H9 (cell line): ENCODE measurements around the gene MYOF. TPM values are rescaled to one million over a fixed set of nuclear protein-coding genes. Genes with fewer than 3 reads are reported as not detected.

Experiments
- DNase-seq: peaks from one replicate; pipeline ENCODE4 v3.0.0-alpha.2; 2017
- H2AFZ ChIP-seq: one replicate; pipeline ENCODE4 v1.6.1; 2013; ENCODE audit warnings: mild to moderate bottlenecking, low read length, control low read depth, moderate library complexity
- H2AK5ac ChIP-seq: 2 replicates; pipeline ENCODE4 v1.6.1; 2013; ENCODE audit warnings: low read length, control low read depth, mixed read lengths; ENCODE audit not compliant: insufficient read length
- H2BK120ac ChIP-seq: one replicate; pipeline ENCODE4 v1.6.1; 2013; ENCODE audit warnings: low read depth, mild to moderate bottlenecking, low read length, control low read depth, inconsistent platforms; ENCODE audit not compliant: poor library complexity, severe bottlenecking
- H2BK12ac ChIP-seq: 2 replicates; pipeline ENCODE4 v1.6.1; 2013; ENCODE audit warnings: low read length, control low read depth, mixed read lengths, low read depth; ENCODE audit not compliant: insufficient read length
- H2BK15ac ChIP-seq: 2 replicates; pipeline ENCODE4 v1.6.1; 2013; ENCODE audit warnings: low read depth, low read length, control low read depth
- H2BK20ac ChIP-seq: one replicate; pipeline ENCODE4 v1.6.1; 2013; ENCODE audit warnings: low read depth, mild to moderate bottlenecking, low read length, control low read depth, inconsistent platforms; ENCODE audit not compliant: poor library complexity, severe bottlenecking
- H2BK5ac ChIP-seq: 2 replicates; pipeline ENCODE4 v1.6.1; 2013; ENCODE audit warnings: low read length, control low read depth, mixed read lengths; ENCODE audit not compliant: insufficient read length
- H3K14ac ChIP-seq: 2 replicates; pipeline ENCODE4 v1.6.1; 2013; ENCODE audit warnings: low read length, control low read depth; ENCODE audit not compliant: insufficient read depth
- H3K18ac ChIP-seq: 2 replicates; pipeline ENCODE4 v1.6.1; 2013; ENCODE audit warnings: low read depth, mild to moderate bottlenecking, mixed read lengths, low read length, control low read depth; ENCODE audit not compliant: insufficient read length
- H3K23ac ChIP-seq: 2 replicates; pipeline ENCODE4 v1.6.1; 2013; ENCODE audit warnings: low read length, control low read depth, mixed read lengths, low read depth; ENCODE audit not compliant: insufficient read length
- H3K23me2 ChIP-seq: 2 replicates; pipeline ENCODE4 v1.6.1; 2013; ENCODE audit warnings: low read depth, mild to moderate bottlenecking, mixed read lengths, low read length, control low read depth; ENCODE audit not compliant: insufficient read length, poor library complexity, severe bottlenecking
- H3K27ac ChIP-seq: 2 replicates; pipeline ENCODE4 v1.5.1; 2013; ENCODE audit warnings: low read length, control low read depth, mixed read lengths, low read depth; ENCODE audit not compliant: insufficient read length
- H3K27me3 ChIP-seq: 2 replicates; pipeline ENCODE4 v1.6.1; 2013; ENCODE audit warnings: low read length, control low read depth, inconsistent platforms; ENCODE audit not compliant: insufficient read depth
- H3K4ac ChIP-seq: 2 replicates; pipeline ENCODE4 v1.6.1; 2013; ENCODE audit warnings: low read depth, mild to moderate bottlenecking, control low read depth, inconsistent platforms, low read length, moderate library complexity
- H3K4me1 ChIP-seq: 2 replicates; pipeline ENCODE4 v1.6.1; 2013; ENCODE audit warnings: low read length, control low read depth, inconsistent platforms; ENCODE audit not compliant: insufficient read depth
- H3K4me2 ChIP-seq: 2 replicates; pipeline ENCODE4 v1.6.1; 2013; ENCODE audit warnings: low read length, control low read depth, mixed read lengths; ENCODE audit not compliant: insufficient read length, insufficient read depth
- H3K56ac ChIP-seq: 2 replicates; pipeline ENCODE4 v1.6.1; 2013; ENCODE audit warnings: low read depth, mild to moderate bottlenecking, mixed read lengths, low read length, control low read depth; ENCODE audit not compliant: insufficient read length
- H3K79me1 ChIP-seq: 2 replicates; pipeline ENCODE4 v1.6.1; 2013; ENCODE audit warnings: low read depth, mild to moderate bottlenecking, moderate library complexity, low read length, control low read depth, inconsistent platforms; ENCODE audit not compliant: insufficient read depth, poor library complexity, severe bottlenecking
- H3K79me2 ChIP-seq: 2 replicates; pipeline ENCODE4 v1.6.1; 2013; ENCODE audit warnings: low read length, control low read depth, inconsistent platforms; ENCODE audit not compliant: insufficient read depth
- H3K9ac ChIP-seq: 2 replicates; pipeline ENCODE4 v1.6.1; 2013; ENCODE audit warnings: low read length, control low read depth, mixed read lengths; ENCODE audit not compliant: insufficient read length; ENCODE audit errors: extremely low read depth
- H3K9me3 ChIP-seq: one replicate; pipeline ENCODE4 v1.6.1; 2013; ENCODE audit warnings: low read depth, low read length, inconsistent platforms; ENCODE audit not compliant: control insufficient read depth
- H3T11ph ChIP-seq: one replicate; pipeline ENCODE4 v1.6.1; 2013; ENCODE audit warnings: mild to moderate bottlenecking, low read length, control low read depth, inconsistent platforms
- H4K20me1 ChIP-seq: one replicate; pipeline ENCODE4 v1.6.1; 2013; ENCODE audit not compliant: control insufficient read depth, insufficient read length, insufficient read depth
- H4K5ac ChIP-seq: 2 replicates; pipeline ENCODE4 v1.6.1; 2013; ENCODE audit warnings: low read depth, mild to moderate bottlenecking, mixed read lengths, low read length, control low read depth; ENCODE audit not compliant: insufficient read length
- H4K8ac ChIP-seq: replicated peaks from 2 replicates; pipeline ENCODE4 v1.6.1; 2013; ENCODE audit warnings: low read length, control low read depth, mixed read lengths, low read depth; ENCODE audit not compliant: insufficient read length
- H4K91ac ChIP-seq: 2 replicates; pipeline ENCODE4 v1.6.1; 2013; ENCODE audit warnings: low read depth, mild to moderate bottlenecking, moderate library complexity, mixed read lengths, low read length, control low read depth; ENCODE audit not compliant: insufficient read length
- H3K27ac Mint-ChIP-seq, 3 experiments: 2 replicates in 2 of 3; 3 replicates in 1 of 3; pipeline ENCODE4 v1.8.0; 2020 to 2021; ENCODE audit warnings: mixed read lengths in 3 of 3, mild to moderate bottlenecking in 1 of 3, moderate library complexity in 1 of 3
- H3K27me3 Mint-ChIP-seq: 2 replicates; pipeline ENCODE4 v1.8.0; 2021; ENCODE audit warnings: low read depth, mild to moderate bottlenecking, moderate library complexity, mixed read lengths
- H3K36me3 Mint-ChIP-seq, 3 experiments: 2 replicates in 2 of 3; 3 replicates in 1 of 3; pipeline ENCODE4 v1.8.0; 2020 to 2021; ENCODE audit warnings: low read depth in 3 of 3, mixed read lengths in 3 of 3; ENCODE audit not compliant: insufficient read depth in 1 of 3
- H3K4me1 Mint-ChIP-seq, 2 experiments: 2 replicates each; pipeline ENCODE4 v1.8.0; 2020; ENCODE audit warnings: mixed read lengths in 2 of 2
- H3K4me3 Mint-ChIP-seq, 2 experiments: 2 replicates in 1 of 2; 3 replicates in 1 of 2; pipeline ENCODE4 v1.8.0; 2020 to 2021; ENCODE audit warnings: mild to moderate bottlenecking in 2 of 2, mixed read lengths in 2 of 2, moderate library complexity in 1 of 2
- H3K9me3 Mint-ChIP-seq, 2 experiments: 2 replicates in 1 of 2; 3 replicates in 1 of 2; pipeline ENCODE4 v1.8.0; 2020; ENCODE audit warnings: mild to moderate bottlenecking in 2 of 2, mixed read lengths in 2 of 2, moderate library complexity in 1 of 2
- CTCF ChIP-seq: fragments of 200-600 bp; sonication (generic); conservative IDR thresholded peaks from 3 replicates; pipeline ENCODE4 v1.8.0; 2021; ENCODE audit warnings: antibody characterized with exemption, mild to moderate bottlenecking
- WGBS: extraction: QIAGEN DNeasy Blood & Tissue Kit; methylation state at CpG from one replicate; pipeline ENCODE4 v1.1.7; 2013; ENCODE audit warnings: missing lambda C conversion rate, low lambda C conversion rate, mixed read lengths; ENCODE audit not compliant: insufficient read length; ENCODE audit errors: extremely low coverage; 5-methylcytosine and 5-hydroxymethylcytosine counted together
- total RNA-seq: library from RNA; stranded (reverse); gene quantifications from 2 replicates; pipeline ENCODE4 v1.2.1, GENCODE V29; 2021

The MYOF gene
- total RNA-seq, 1 experiment from 2014 or later, result 2.8 TPM

- no peak overlapping the region for H3T11ph ChIP-seq
- H3K4me1 Mint-ChIP-seq, result peaks cover 11 to 14% of the 10 kb centered on the region in 2 experiments
- H3K27ac ChIP-seq, result no peak overlapping the region
- no peaks in the 10 kb centered on the region for H3K36me3 Mint-ChIP-seq
- H3K14ac ChIP-seq, result no peak overlapping the region
- H2BK15ac ChIP-seq, result no peak overlapping the region
- H2BK12ac ChIP-seq, result no peak overlapping the region
- TF ChIP-seq CTCF, result no peak
- no peak overlapping the region for H2BK20ac ChIP-seq
- DNase-seq, result no peak
- H3K9me3 ChIP-seq, result no peaks in the 10 kb centered on the region
- H4K91ac ChIP-seq, result no peak overlapping the region
- H3K79me2 ChIP-seq, result no peaks in the 10 kb centered on the region
- no peak overlapping the region for H3K18ac ChIP-seq
- no peak overlapping the region for H3K4me3 Mint-ChIP-seq
- no peaks in the 10 kb centered on the region; a peak in 1 of 5 replicates for H3K9me3 Mint-ChIP-seq
- H3K27ac Mint-ChIP-seq, result no peak overlapping the region
- H2AK5ac ChIP-seq, result no peak overlapping the region
- H4K20me1 ChIP-seq, result no peaks in the 10 kb centered on the region
- no peak overlapping the region for H3K4ac ChIP-seq
- WGBS, result no CpG with 5 or more reads among the region's 3 CpGs
- H3K9ac ChIP-seq, result no peak overlapping the region
- no peak overlapping the region for H3K56ac ChIP-seq
- 0 out of 2 replicates have a peak, but pooled peaks cover 2% of the 10 kb centered on the region for H3K4me1 ChIP-seq
- H3K79me1 ChIP-seq, result no peaks in the 10 kb centered on the region
- H3K27me3 ChIP-seq, result no peaks in the 10 kb centered on the region
- H4K5ac ChIP-seq, result no peak overlapping the region
- no peak overlapping the region for H2BK5ac ChIP-seq
- H2AFZ ChIP-seq, result no peak overlapping the region
- H3K27me3 Mint-ChIP-seq, result no peaks in the 10 kb centered on the region
- H3K23me2 ChIP-seq, result no peaks in the 10 kb centered on the region
- no peak overlapping the region for H3K4me2 ChIP-seq
- no peak overlapping the region for H2BK120ac ChIP-seq
- no peak overlapping the region for H3K23ac ChIP-seq
- H4K8ac ChIP-seq, result no peak overlapping the region
Observed at GRCh38 chr10:93378997-93379730, 103.0 kb downstream of the MYOF start.
